Measurements from ENCODE around the gene CNFN. TPM values are rescaled to one million over a fixed set of nuclear protein-coding genes. Genes with fewer than 3 reads are reported as not detected.

The CNFN gene
- total and polyA plus RNA-seq, 2 donors (not counting 1 experiment from before 2014, with no cell fraction given) = not detected

DNA sequence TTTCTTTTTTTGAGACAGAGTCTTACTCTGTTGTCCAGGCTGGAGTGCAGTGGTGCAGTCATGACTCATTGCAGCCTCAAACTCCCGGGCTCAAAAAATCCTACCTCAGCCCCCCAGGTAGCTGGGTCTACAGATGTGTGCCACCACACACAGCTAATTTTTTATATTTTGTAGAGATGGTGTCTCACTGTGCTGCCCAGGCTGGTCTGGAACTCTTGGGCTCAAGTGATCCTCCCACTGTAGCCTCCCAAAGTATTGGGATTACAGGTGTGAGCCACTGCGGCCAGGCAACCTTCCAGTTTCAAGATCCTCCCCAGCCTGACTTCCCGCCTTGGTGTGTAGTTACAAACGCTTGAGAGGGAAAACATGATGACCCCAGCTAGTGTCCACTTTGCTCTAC lies 22.2 kb downstream of the CNFN start:
- Histone ChIP-seq H3K27me3 (ENCODE audit: control insufficient read depth, insufficient read depth, low read length) (no peaks in the 10 kb centered on the region), H2AFZ (ENCODE audit: low read length) (no peak overlapping the region), H3K36me3 (ENCODE audit: control insufficient read depth, insufficient read depth, low read length) (no peaks in the 10 kb centered on the region), H4K20me1 (ENCODE audit: control insufficient read depth, extremely low read depth, insufficient read depth, low read length) (no peaks in the 10 kb centered on the region), H3K9ac (ENCODE audit: insufficient read depth, low read length) (no peak overlapping the region), H3K4me1 (ENCODE audit: control insufficient read depth, extremely low read depth, insufficient read depth, low read length) (no peaks in the 10 kb centered on the region), H3K27ac (ENCODE audit: insufficient read depth, low read length) (no peak overlapping the region), H3K4me2 (ENCODE audit: extremely low read depth, insufficient read depth, low read length) (no peak overlapping the region), H3K9me3 (ENCODE audit: control insufficient read depth, insufficient read depth, low read depth, low read length) (no peaks in the 10 kb centered on the region), H3K4me3 (replicated peaks in 1 of 4; ENCODE audit: control extremely low read depth in 1 of 4, insufficient read depth in 1 of 4, low read depth in 3 of 4, low read length in 4 of 4) (no peak overlapping the region), H3K79me2 (ENCODE audit: control insufficient read depth, insufficient read depth, low read length) (no peaks in the 10 kb centered on the region)
- no peak for TF ChIP-seq EZH2 (IDR thresholded peaks at IDR 0.05; ENCODE audit: low read length, missing control alignments)
- TF ChIP-seq, protein P1, sequence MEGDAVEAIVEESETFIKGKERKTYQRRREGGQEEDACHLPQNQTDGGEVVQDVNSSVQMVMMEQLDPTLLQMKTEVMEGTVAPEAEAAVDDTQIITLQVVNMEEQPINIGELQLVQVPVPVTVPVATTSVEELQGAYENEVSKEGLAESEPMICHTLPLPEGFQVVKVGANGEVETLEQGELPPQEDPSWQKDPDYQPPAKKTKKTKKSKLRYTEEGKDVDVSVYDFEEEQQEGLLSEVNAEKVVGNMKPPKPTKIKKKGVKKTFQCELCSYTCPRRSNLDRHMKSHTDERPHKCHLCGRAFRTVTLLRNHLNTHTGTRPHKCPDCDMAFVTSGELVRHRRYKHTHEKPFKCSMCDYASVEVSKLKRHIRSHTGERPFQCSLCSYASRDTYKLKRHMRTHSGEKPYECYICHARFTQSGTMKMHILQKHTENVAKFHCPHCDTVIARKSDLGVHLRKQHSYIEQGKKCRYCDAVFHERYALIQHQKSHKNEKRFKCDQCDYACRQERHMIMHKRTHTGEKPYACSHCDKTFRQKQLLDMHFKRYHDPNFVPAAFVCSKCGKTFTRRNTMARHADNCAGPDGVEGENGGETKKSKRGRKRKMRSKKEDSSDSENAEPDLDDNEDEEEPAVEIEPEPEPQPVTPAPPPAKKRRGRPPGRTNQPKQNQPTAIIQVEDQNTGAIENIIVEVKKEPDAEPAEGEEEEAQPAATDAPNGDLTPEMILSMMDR (conservative IDR thresholded peaks at IDR 0.05 in 1 of 2, IDR thresholded peaks at IDR 0.05 in 1 of 2; ENCODE audit: low read depth in 1 of 2, low read length in 2 of 2) = no peak
- no peak for DNase-seq (ENCODE audit: low read depth in 2 of 2)

DNA sequence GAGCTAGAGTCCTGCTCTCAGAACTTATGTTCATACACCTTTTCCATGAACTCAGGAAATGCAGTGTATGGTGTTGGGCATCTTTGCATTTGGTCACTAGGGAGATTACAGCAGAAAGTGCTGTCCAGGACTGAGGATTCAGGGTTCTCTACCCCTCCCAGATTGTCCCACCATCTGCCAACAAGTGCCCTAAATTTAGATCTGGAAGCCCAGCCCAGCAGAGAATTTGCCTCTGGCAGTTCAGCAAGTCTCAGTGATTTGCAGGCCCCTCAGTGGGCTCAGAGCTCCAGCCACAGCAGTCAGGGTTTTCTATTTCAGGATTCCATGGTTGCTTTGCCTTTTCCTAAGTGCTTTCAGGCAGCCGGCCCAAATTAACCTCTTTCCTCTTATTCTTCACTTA lies 23.4 kb downstream of the CNFN start:
- H3K4me3 ChIP-seq (replicated peaks in 1 of 4; ENCODE audit: control extremely low read depth in 1 of 4, insufficient read depth in 1 of 4, low read depth in 3 of 4, low read length in 4 of 4) = no peak overlapping the region

DNA sequence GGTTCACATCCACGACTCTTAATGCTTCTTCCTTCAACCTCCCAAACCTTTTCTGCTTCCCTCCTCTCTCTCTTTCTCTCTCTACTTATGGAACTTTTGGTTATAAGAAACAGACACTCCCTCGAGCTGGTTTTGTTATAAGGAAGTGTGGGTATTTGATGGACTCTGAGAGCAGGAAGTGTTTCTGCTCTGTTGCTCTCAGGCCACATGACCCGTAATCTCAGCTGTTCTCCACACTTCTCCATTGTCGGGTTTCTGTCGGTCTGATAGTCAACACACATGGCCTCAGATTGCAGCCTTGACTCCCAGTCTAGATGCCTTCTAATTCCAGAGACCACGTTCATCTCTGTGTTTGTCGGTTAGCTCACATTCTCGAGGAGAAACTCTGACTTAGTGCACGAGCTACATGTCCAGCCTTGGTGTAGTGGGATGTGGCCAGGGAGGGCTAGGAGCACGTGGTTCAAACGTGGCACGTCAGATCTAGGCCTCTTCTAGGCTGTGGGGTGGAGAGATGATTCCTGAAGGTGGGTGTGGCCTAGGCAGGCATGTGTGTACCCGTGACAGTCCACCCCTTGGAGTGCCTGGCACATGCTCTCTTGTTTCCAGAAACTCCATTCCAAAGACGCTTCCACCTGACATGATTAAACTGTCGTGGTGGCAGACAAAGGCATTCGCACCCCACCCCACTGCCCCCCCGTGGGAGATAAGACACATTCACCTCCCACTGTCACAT lies 26.3 kb downstream of the CNFN start:
- no peak overlapping the region for H3K4me2 ChIP-seq (ENCODE audit: extremely low read depth, insufficient read depth, low read length)
- TF ChIP-seq, protein P1 (conservative IDR thresholded peaks at IDR 0.05 in 1 of 2, IDR thresholded peaks at IDR 0.05 in 1 of 2; ENCODE audit: low read depth in 1 of 2, low read length in 2 of 2) = no peak
- TF ChIP-seq EZH2 (IDR thresholded peaks at IDR 0.05; ENCODE audit: low read length, missing control alignments) = no peak
- H3K27ac ChIP-seq (ENCODE audit: insufficient read depth, low read length) = no peak overlapping the region
- no peaks in the 10 kb centered on the region for H3K36me3 ChIP-seq (ENCODE audit: control insufficient read depth, insufficient read depth, low read length)
- H3K79me2 ChIP-seq (ENCODE audit: control insufficient read depth, insufficient read depth, low read length) = no peaks in the 10 kb centered on the region
- H3K27me3 ChIP-seq (ENCODE audit: control insufficient read depth, insufficient read depth, low read length) = no peaks in the 10 kb centered on the region
- no peaks in the 10 kb centered on the region for H4K20me1 ChIP-seq (ENCODE audit: control insufficient read depth, extremely low read depth, insufficient read depth, low read length)
- no peak overlapping the region for H2AFZ ChIP-seq (ENCODE audit: low read length)
- no peak for DNase-seq (ENCODE audit: low read depth in 2 of 2)
- H3K9me3 ChIP-seq (ENCODE audit: control insufficient read depth, insufficient read depth, low read depth, low read length) = no peaks in the 10 kb centered on the region
- no peak overlapping the region for H3K9ac ChIP-seq (ENCODE audit: insufficient read depth, low read length)
- no peaks in the 10 kb centered on the region for H3K4me1 ChIP-seq (ENCODE audit: control insufficient read depth, extremely low read depth, insufficient read depth, low read length)
- no peak overlapping the region for H3K4me3 ChIP-seq (replicated peaks in 1 of 4; ENCODE audit: control extremely low read depth in 1 of 4, insufficient read depth in 1 of 4, low read depth in 3 of 4, low read length in 4 of 4)

More for the DNA sequence above, 23.4 kb downstream of the CNFN start:
- H4K20me1 ChIP-seq (ENCODE audit: control insufficient read depth, extremely low read depth, insufficient read depth, low read length) = no peaks in the 10 kb centered on the region
- DNase-seq (ENCODE audit: low read depth in 2 of 2) = no peak
- H3K4me2 ChIP-seq (ENCODE audit: extremely low read depth, insufficient read depth, low read length) = no peak overlapping the region
- H3K27me3 ChIP-seq (ENCODE audit: control insufficient read depth, insufficient read depth, low read length) = no peaks in the 10 kb centered on the region
- H3K4me1 ChIP-seq (ENCODE audit: control insufficient read depth, extremely low read depth, insufficient read depth, low read length) = no peaks in the 10 kb centered on the region
- H3K79me2 ChIP-seq (ENCODE audit: control insufficient read depth, insufficient read depth, low read length) = no peaks in the 10 kb centered on the region
- no peaks in the 10 kb centered on the region for H3K36me3 ChIP-seq (ENCODE audit: control insufficient read depth, insufficient read depth, low read length)
- H3K9ac ChIP-seq (ENCODE audit: insufficient read depth, low read length) = no peak overlapping the region
- no peak overlapping the region for H3K27ac ChIP-seq (ENCODE audit: insufficient read depth, low read length)
- no peaks in the 10 kb centered on the region for H3K9me3 ChIP-seq (ENCODE audit: control insufficient read depth, insufficient read depth, low read depth, low read length)
- TF ChIP-seq, protein P1 (conservative IDR thresholded peaks at IDR 0.05 in 1 of 2, IDR thresholded peaks at IDR 0.05 in 1 of 2; ENCODE audit: low read depth in 1 of 2, low read length in 2 of 2) = no peak
- TF ChIP-seq EZH2 (IDR thresholded peaks at IDR 0.05; ENCODE audit: low read length, missing control alignments) = no peak
- H2AFZ ChIP-seq (ENCODE audit: low read length) = no peak overlapping the region

All from fibroblast of lung (primary cell).